RWPE1 (cell line): ENCODE data around the gene ABCB9.

Source experiments
- CTCF ChIA-PET: fragments of 350-600 bp; sonication (Branson Sonifier 250); formaldehyde crosslinking; extraction: SDS; loops from one replicate; lab custom pipeline; 2021; lab: Yijun Ruan, JAX
- POLR2A ChIA-PET: fragments of 400-600 bp; formaldehyde crosslinking; extraction: SDS; loops from one replicate; lab custom pipeline; 2020; ENCODE audit warnings: antibody characterized with exemption; ENCODE audit not compliant: low non-redundant PET; lab: Yijun Ruan, JAX
- DNase-seq: peaks from one replicate; pipeline ENCODE4 v3.0.0; 2012; ENCODE audit warnings: low spot score
- H3K27ac ChIP-seq: fragments of 450-650 bp; 2 replicates; pipeline ENCODE4 v1.5.1; 2017
- TF ChIP-seq, protein P1 (sequence below): fragments of 450-650 bp; conservative IDR thresholded peaks from 2 replicates; pipeline ENCODE4 v1.5.1; 2017; ENCODE audit warnings: low read depth, mild to moderate bottlenecking

Gene ABCB9

DNA sequence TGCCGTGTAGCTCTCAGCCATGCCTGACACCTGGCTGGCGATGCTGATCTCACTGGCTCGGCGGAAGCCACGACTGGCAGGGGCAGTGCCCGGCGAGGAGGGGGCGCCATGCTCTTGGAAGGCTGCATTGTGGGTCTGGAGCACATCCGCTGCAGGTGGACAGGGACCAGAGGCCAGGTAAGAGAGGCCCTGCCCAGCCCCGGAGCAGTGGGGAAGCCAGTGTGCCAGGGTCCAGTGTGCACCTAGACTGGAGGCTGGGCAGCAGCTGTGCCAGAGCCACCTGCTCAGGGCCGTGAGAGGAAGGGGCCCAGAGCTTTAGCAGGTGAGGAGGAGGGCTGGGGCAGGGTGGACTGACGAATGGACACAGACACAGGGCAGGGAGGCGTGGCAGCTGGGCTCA lies 24.3 kb upstream of the ABCB9 start:
- no peak for DNase-seq
- TF ChIP-seq, protein P1, sequence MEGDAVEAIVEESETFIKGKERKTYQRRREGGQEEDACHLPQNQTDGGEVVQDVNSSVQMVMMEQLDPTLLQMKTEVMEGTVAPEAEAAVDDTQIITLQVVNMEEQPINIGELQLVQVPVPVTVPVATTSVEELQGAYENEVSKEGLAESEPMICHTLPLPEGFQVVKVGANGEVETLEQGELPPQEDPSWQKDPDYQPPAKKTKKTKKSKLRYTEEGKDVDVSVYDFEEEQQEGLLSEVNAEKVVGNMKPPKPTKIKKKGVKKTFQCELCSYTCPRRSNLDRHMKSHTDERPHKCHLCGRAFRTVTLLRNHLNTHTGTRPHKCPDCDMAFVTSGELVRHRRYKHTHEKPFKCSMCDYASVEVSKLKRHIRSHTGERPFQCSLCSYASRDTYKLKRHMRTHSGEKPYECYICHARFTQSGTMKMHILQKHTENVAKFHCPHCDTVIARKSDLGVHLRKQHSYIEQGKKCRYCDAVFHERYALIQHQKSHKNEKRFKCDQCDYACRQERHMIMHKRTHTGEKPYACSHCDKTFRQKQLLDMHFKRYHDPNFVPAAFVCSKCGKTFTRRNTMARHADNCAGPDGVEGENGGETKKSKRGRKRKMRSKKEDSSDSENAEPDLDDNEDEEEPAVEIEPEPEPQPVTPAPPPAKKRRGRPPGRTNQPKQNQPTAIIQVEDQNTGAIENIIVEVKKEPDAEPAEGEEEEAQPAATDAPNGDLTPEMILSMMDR: no peak
- ChIA-PET CTCF (no interaction called here), POLR2A (interaction anchor here (0.5 kb wide), 1 partner anchor 164 kb away, joined by 5 read pairs; no protein-coding TSS in a partner anchor)
- no peak overlapping the region for H3K27ac ChIP-seq

DNA sequence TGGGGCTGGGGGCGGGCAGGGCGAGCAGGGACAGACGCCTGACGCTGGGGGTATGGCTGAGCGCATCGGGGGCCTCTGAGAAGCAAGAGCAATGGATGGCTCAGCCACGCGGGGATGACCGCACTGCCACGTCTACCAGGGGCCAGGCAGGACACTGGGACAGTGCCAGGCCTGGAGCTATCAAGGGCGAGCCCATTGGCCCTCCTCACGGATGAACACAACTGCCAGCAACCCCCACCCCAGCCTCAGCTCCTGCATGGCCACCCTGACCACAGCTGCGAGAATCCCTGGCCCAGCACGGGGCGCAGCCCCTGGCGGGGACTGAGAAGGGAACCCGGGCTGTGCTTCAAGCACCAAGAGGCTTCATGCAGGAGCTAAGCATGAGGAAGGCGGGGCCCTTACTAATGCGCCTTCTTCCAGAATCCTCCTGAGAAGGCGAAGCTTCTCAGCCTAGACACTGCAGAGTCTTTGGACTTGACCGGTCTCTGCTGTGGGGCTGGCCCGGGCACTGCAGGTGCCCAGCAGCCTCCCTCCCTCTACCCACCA lies 23.7 kb upstream of the ABCB9 start:
- DNase-seq: no peak
- TF ChIP-seq, protein P1: no peak
- POLR2A ChIA-PET: no interaction called here
- CTCF ChIA-PET: interaction anchor here (0.6 kb wide), 1 partner anchor 130 kb away, joined by 4 read pairs; no protein-coding TSS in a partner anchor
- no peak overlapping the region for H3K27ac ChIP-seq

DNA sequence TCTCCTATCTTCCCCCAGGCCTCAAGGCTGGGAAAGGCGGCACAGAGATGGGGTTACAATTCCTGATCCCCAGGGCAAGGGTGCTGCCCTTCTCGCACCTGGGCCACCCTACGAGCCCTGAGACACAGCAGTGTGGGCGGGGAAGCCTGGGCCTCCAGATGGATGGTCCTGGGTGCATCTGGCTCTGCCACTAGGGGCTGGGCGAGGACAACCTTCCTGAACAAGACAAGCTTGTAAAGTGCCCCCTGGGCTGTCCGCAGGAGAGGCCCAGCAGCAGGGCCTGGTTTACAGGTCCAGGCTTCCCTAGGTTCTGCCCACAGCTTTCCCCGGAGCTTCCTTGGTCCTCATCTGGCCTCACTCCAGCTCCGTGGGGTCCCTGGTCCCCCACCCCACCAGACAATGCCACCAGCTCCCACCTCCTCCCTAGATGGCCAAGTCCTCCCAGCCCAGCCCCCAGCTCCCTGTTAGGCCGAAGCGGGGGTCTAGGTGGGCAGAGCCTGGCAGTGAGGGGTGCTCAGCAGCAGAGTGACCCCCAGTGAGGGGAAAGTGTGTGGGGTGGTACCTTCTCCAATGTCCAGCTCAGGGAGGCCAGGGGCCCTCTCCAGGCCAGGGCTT lies 23.1 kb upstream of the ABCB9 start:
- TF ChIP-seq, protein P1: no peak
- ChIA-PET POLR2A (no interaction called here), CTCF (interaction anchor here (0.6 to 0.7 kb wide), 2 partner anchors 107 to 129 kb away, joined by 4 to 8 read pairs; no protein-coding TSS in a partner anchor)
- no peak overlapping the region for H3K27ac ChIP-seq
- DNase-seq: no peak

DNA sequence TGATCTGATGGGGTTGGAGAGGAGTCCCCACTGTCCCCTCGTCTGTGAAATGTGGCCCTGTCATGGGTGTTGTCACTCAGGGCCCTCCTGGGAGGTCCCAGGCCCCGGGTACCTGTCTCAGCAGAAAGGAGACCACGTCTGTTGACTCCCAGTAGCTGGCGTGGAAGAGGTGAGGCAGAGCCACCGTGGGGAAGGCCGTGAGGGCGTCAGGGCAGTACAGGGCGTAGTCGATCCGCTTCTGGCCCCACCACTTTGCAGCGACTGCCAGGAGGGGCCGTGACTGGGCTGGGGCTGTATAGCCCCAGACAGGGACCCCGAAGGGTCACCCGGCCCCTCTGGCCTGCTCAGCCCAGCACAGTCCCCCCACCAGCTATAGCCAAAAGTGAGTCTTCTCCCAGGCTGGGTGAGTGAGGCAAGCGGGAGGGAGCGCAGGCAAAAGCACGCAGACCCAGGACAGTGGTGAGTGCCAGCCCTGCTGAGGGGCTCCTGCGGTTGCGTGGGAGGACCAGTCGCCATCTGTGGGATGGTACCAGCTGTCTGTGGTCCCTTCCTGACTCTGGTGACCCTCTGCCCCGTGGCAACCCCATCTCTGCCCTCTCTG lies 22.4 kb upstream of the ABCB9 start:
- no peak for DNase-seq
- POLR2A ChIA-PET: no interaction called here
- TF ChIP-seq, protein P1: no peak
- CTCF ChIA-PET: interaction anchor here (0.7 kb wide), 1 partner anchor 107 kb away, joined by 8 read pairs; no protein-coding TSS in a partner anchor
- H3K27ac ChIP-seq: no peak overlapping the region

DNA sequence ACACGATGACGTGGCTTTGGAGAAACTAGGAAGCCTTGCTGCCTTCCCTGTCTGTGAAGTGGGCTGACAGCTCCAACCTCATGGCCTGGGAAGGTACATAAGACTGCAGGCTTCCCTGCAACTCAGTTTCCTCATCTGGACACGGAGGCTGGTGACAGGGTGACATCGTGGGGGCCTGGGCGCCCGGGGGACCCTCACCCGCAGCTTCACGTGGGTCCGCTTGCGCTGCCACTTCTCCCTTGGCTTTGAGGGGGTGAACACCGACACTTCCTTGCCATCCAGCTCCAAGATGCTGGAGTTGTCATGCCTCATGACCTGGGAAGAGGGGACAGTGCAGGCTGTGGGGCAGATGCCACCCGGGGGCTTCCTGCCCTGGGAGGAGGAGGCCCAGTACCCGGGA lies 21.8 kb upstream of the ABCB9 start:
- no peak for DNase-seq
- ChIA-PET CTCF (no interaction called here), POLR2A (no interaction called here)
- TF ChIP-seq, protein P1: no peak
- no peak overlapping the region for H3K27ac ChIP-seq

DNA sequence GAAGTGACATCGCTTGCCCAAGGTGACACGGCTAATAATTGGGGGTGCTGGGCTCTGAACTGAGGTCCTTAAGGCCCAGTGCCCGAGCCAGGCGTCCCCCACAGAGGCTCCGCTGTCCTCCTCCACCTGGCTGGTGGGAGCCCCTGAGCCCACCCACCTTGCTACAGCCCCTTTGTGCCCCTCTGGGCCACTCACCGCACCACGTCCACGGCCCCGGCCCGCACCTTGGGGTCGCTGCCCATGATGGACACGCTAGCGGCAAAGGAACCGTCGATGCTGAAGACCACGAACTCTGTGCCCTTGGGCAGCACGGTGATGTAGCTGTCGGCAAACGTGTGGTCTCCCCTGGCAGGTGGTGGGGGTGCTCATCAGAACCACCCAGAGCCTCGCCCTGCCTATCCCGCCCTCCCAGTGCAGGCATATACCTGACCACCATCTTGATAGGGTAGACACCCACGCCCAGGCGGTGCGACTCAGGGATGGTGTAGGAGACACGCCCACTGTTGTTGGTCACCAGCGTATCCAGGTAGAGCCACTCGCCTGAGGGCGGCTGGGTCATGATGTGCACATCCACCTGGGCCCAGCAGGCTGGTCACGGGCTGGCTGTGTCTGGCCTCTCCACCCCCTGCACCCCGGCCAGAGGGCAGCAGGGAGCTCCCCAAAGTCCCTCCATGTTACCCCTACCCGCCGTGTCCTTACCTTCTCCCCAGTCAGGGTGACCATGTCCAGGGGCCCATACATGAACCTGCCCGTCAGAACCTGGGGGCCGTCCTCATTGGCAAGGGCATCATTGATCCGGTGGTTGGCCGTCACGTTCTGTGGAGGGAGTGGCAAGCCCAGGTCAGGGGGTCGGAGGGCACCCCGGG lies 21.1 kb upstream of the ABCB9 start:
- ChIA-PET POLR2A (no interaction called here), CTCF (no interaction called here)
- TF ChIP-seq, protein P1: no peak
- DNase-seq: no peak
- no peak overlapping the region for H3K27ac ChIP-seq
